IPS-15b (cell line): ENCODE results near the gene ACSS2.
A peak's percentile ranks its signal among the peaks of the same experiment; 100 is the strongest.

Experiments used
- H3K27me3 ChIP-seq: one replicate; pipeline ENCODE4 v1.6.1; 2013; ENCODE audit warnings: low read length; ENCODE audit not compliant: control insufficient read depth, insufficient read depth
- H3K36me3 ChIP-seq: one replicate; pipeline ENCODE4 v1.6.1; 2013; ENCODE audit warnings: low read length; ENCODE audit not compliant: control insufficient read depth, insufficient read depth
- H3K4me1 ChIP-seq: one replicate; pipeline ENCODE4 v1.6.1; 2013; ENCODE audit warnings: mild to moderate bottlenecking, low read length; ENCODE audit not compliant: control insufficient read depth, insufficient read depth
- H3K4me3 ChIP-seq: one replicate; pipeline ENCODE4 v1.5.1; 2013; ENCODE audit warnings: low read depth, low read length
- H3K9ac ChIP-seq: one replicate; pipeline ENCODE4 v1.6.1; 2013; ENCODE audit warnings: low read depth, mild to moderate bottlenecking, low read length
- H3K9me3 ChIP-seq: one replicate; pipeline ENCODE4 v1.6.1; 2013; ENCODE audit warnings: mild to moderate bottlenecking, low read length; ENCODE audit not compliant: control insufficient read depth, insufficient read depth

ACSS2 gene, protein sequence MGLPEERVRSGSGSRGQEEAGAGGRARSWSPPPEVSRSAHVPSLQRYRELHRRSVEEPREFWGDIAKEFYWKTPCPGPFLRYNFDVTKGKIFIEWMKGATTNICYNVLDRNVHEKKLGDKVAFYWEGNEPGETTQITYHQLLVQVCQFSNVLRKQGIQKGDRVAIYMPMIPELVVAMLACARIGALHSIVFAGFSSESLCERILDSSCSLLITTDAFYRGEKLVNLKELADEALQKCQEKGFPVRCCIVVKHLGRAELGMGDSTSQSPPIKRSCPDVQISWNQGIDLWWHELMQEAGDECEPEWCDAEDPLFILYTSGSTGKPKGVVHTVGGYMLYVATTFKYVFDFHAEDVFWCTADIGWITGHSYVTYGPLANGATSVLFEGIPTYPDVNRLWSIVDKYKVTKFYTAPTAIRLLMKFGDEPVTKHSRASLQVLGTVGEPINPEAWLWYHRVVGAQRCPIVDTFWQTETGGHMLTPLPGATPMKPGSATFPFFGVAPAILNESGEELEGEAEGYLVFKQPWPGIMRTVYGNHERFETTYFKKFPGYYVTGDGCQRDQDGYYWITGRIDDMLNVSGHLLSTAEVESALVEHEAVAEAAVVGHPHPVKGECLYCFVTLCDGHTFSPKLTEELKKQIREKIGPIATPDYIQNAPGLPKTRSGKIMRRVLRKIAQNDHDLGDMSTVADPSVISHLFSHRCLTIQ

DNA sequence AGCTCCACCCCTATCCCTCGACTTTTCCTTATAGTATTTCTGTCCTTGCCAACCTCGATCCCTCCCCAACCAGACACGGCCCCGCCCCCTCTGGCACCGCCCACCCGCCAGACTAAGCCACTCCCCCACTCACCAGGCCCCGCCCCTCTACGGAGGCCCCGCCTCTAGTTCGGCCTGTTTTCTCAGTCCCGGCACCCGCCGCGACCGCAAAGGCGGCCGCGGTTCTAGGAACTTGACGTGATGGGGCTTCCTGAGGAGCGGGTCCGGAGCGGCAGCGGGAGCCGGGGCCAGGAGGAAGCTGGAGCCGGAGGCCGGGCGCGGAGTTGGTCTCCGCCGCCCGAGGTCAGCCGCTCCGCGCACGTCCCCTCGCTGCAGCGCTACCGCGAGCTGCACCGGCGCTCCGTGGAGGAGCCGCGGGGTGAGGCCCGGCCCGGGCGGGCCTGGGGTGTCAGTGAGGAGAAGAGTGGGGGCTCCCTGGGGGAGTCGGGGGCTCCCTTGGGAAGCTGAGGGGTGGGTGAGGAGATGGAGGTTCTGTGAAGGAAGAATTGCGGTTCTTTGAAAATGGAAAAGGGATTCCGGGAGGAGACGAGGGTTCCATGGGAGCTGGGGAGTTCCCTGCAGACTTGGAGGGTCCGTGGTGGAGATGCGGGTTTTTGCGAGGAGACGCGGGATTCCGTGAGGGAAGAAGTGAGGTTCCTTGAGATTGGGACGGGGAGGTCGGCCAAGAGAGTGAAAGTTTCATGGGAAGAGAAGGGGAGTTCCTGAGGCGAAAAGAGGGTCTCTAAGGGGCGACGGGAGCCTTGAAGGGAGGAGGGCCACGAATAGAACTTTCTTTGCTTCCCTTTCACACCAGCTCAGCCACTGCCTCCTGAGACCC is at the start of gene ACSS2:
Gene ACSS2 (plus strand): TSS at position 207 of the 877 bp plus-strand sequence. CDS start 34 bp downstream, at position 241.
- no peaks in the 10 kb centered on the region for H3K9me3 ChIP-seq
- peak within 1 kb of the TSS; percentile 81 for H3K9ac ChIP-seq
- peak within 1 kb of the TSS; percentile 86 for H3K4me3 ChIP-seq
- peaks cover 3% of the 10 kb centered on the region for H3K4me1 ChIP-seq
- H3K27me3 ChIP-seq: peaks cover 38% of the 10 kb centered on the region
- no peaks in the 10 kb centered on the region for H3K36me3 ChIP-seq

DNA sequence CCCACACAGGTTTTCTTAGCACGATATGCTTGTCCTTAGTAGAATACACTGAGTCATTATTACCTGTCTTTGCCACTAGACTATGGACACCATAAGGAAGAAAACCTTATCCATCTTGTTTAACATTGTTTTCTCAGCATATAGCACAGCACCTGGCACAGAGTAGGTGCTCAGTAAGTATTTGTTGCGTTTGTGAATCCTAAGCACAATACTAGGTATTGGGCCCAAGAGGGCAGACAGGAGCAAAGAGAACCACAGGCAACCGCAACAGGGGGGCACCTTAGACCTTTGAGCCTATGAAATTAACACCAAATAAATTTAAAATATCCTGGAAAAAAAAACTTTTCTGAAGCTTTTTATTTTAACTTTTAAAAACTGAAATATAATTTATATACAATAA is 47.2 kb upstream of the ACSS2 start:
- no peaks in the 10 kb centered on the region for H3K27me3 ChIP-seq
- H3K9me3 ChIP-seq: no peaks in the 10 kb centered on the region
- H3K4me3 ChIP-seq: no peak overlapping the region
- H3K36me3 ChIP-seq: no peaks in the 10 kb centered on the region
- peaks cover under 1% of the 10 kb centered on the region for H3K4me1 ChIP-seq
- no peak overlapping the region for H3K9ac ChIP-seq

DNA sequence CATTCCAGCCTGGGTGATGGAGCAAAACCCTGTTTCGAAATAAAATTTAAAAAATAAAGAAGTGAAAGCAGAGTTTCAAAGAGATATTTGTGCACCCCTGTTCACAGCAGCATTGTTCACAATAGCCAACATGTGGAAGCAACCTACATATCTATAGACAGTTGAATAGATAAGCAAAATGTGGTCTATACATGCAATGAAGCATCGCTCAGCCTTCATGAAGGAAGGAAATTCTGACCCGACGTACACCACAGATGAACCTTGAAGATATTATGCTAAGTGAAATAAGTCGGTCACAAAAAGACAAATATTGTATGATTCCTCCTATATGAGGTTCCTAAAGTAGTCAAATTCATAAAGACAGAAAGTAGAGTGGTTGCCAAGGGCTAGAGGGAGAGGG is 44.5 kb upstream of the ACSS2 start:
- no peak overlapping the region for H3K9ac ChIP-seq
- no peaks in the 10 kb centered on the region for H3K27me3 ChIP-seq
- H3K36me3 ChIP-seq: no peaks in the 10 kb centered on the region
- H3K9me3 ChIP-seq: no peaks in the 10 kb centered on the region
- no peaks in the 10 kb centered on the region for H3K4me1 ChIP-seq
- no peak overlapping the region for H3K4me3 ChIP-seq

DNA sequence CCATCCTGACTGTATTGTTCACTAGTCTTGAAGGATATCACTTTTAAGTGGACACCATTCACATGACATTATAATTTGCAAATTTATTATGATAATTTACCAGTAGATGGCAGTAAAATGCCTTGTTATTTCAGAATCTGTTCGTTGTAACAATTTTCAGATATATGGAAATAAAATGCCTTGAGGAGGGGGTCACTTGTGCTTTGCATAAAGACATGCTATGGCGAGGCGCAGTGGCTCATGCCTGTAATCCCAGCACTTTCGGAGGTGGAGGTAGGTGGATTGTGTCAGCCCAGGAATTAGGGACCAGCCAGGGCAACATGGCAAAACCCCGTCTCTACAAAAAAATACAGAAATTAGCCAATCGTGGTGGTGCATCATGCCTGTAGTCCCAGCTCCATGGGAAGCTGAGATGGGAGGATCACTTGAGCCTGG is 41.9 kb upstream of the ACSS2 start:
- H3K4me3 ChIP-seq: no peak overlapping the region
- H3K4me1 ChIP-seq: no peaks in the 10 kb centered on the region
- no peaks in the 10 kb centered on the region for H3K9me3 ChIP-seq
- H3K36me3 ChIP-seq: no peaks in the 10 kb centered on the region
- H3K27me3 ChIP-seq: no peaks in the 10 kb centered on the region
- H3K9ac ChIP-seq: no peak overlapping the region

DNA sequence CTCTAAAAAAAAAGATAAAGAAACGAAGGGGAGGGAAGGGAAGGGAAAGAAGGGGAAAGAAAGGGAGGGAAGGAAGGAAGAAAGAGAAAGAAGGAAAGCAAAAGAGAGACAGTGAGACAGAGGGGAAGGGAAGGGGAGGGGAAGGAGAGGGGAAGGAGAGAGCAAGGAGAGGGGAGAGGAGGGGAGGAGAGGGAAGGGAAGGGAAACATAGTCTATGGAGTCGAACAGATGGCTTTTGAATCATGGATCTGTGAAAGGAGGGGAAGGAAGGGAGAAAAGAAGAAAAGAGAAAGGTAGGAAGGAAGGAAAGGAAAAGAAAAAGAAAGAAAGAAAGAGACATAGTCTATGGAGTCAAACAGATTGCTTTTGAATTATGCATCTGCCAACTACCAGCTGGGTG is 34.3 kb upstream of the ACSS2 start:
- Histone ChIP-seq H3K27me3 (no peaks in the 10 kb centered on the region), H3K9ac (no peak overlapping the region), H3K4me1 (no peaks in the 10 kb centered on the region), H3K36me3 (no peaks in the 10 kb centered on the region), H3K9me3 (no peaks in the 10 kb centered on the region), H3K4me3 (no peak overlapping the region)

DNA sequence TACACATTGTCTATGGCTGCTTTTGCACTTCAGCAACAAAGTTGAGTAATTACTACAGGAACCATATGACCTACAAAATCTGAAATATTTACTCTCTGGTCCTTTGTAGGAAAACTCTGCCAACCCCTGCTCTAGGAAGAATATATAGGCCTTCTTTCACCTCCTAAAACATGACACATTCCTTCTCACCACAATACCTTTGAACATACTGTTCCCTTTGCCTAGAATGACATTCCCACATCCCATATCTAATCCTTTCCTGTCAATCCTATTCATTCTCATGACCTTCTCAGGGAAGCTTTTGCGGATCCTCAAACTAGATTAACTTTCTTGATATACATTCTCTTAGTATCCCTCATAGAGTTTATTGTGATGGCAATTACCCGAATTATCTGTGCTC is 33.0 kb upstream of the ACSS2 start:
- Histone ChIP-seq H3K4me3 (no peak overlapping the region), H3K27me3 (no peaks in the 10 kb centered on the region), H3K4me1 (no peaks in the 10 kb centered on the region), H3K36me3 (no peaks in the 10 kb centered on the region), H3K9ac (no peak overlapping the region), H3K9me3 (no peaks in the 10 kb centered on the region)

DNA sequence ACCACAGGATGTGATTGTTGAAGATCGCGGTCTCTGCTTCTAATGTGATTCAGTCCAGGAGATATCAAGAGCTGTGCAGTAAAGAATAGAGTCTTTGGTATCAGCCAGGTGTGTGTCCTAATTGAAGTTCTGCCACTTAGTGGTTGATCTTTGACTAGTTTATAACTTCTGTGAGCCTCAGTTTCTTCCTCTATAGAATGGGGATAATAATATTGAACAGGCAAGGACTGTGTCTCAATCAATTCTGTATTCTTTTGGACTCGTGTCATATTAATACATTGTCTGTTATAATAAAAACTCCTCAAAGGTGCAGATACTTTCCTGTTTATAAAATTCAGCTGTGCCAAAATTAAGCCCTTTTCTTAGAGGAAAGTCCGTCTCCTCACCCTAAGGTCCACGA is 27.8 kb upstream of the ACSS2 start:
- Histone ChIP-seq H3K36me3 (peaks cover 13% of the 10 kb centered on the region), H3K9ac (no peak overlapping the region), H3K9me3 (no peaks in the 10 kb centered on the region), H3K4me3 (no peak overlapping the region), H3K4me1 (no peaks in the 10 kb centered on the region), H3K27me3 (no peaks in the 10 kb centered on the region)

DNA sequence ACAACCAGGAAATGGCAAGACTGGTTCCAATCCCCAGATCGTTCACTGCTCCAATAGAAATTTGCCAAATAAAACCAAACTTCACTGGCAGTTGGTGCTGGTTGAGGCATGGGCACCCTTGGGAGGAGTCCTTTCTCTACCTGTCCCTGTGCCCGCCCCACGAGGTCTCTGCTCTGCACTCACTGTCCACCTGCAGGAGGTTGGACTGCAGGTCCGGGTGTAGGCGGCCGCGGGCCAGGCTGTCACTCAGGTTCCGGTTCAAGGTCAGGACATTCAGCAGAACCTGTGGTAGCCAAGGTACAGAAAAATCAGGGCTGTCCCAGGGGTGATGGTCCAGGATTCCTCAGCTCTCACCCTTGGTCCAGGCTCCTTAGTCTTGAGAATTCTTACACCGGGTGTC is 26.6 kb upstream of the ACSS2 start:
- H3K27me3 ChIP-seq: no peaks in the 10 kb centered on the region
- no peaks in the 10 kb centered on the region for H3K4me1 ChIP-seq
- H3K9me3 ChIP-seq: no peaks in the 10 kb centered on the region
- H3K36me3 ChIP-seq: peaks cover 14% of the 10 kb centered on the region
- H3K9ac ChIP-seq: no peak overlapping the region
- no peak overlapping the region for H3K4me3 ChIP-seq

DNA sequence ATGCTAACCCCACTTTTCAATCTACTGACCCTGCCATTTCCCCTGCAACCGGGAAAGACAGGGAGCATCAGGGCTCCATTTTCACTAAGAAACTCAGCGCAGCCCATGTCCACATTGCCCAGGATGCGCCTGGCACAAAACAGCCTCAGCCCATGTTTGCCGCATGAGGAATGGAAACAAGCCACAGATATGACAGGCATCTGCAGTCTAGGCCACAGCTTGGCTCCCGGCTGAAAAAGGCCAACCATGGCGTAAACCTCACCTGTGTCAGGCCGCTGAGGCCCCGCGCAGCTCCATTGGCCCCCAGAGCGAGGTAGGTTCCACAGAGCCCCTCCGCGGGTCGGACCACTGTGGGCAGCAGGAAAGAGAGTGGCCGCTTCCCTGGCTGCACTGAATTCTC is 25.4 kb upstream of the ACSS2 start:
- Histone ChIP-seq H3K9me3 (no peaks in the 10 kb centered on the region), H3K4me1 (no peaks in the 10 kb centered on the region), H3K9ac (no peak overlapping the region), H3K36me3 (peaks cover 16% of the 10 kb centered on the region), H3K27me3 (no peaks in the 10 kb centered on the region), H3K4me3 (no peak overlapping the region)

DNA sequence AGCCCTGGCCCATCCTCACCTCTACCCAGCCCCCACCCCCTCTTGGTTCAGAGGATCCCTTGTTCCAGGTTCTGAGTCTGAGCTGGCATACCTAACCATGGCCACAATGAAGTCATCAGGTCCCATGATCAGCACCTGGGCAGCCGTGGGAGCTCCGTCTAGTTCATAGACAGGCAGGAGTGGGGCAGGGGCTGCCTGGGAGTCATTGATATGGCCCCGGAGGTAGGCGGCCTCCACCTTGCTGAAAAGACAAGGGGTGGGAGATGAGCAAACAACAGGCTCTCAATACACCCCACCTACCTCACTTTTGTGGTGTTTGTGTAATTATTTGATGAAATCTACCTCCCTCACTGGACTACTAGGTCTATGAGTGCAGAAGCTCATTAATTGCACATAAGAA is 24.1 kb upstream of the ACSS2 start:
- Histone ChIP-seq H3K27me3 (no peaks in the 10 kb centered on the region), H3K36me3 (peaks cover 16% of the 10 kb centered on the region), H3K9me3 (no peaks in the 10 kb centered on the region), H3K4me1 (no peaks in the 10 kb centered on the region), H3K9ac (no peak overlapping the region), H3K4me3 (no peak overlapping the region)

DNA sequence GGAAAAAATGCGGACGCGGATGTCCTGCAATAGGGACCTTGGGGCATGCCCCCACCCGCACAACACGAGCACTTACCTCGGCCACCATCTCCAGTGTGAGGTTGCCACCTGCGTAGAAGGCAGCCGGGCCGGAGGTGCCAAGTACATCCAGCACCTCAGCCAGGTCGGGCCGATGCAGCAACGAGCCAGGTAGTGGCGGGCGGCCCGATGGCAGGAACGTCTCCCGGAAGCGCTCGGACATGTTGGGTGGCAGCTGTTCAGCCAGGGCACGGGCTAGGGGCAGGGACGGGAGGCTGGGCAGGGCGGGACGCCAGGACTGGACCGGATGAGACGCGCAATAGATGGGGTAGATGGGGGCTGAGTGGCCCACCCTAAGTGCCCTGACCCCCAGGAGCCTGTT is 17.0 kb upstream of the ACSS2 start:
- no peaks in the 10 kb centered on the region for H3K9me3 ChIP-seq
- H3K4me1 ChIP-seq: peaks cover 7% of the 10 kb centered on the region
- no peak overlapping the region for H3K9ac ChIP-seq
- no peak overlapping the region for H3K4me3 ChIP-seq
- peaks cover 4% of the 10 kb centered on the region for H3K36me3 ChIP-seq
- no peaks in the 10 kb centered on the region for H3K27me3 ChIP-seq
